Upper lobe of left lung (tissue), 4 donors: ENCODE measurements around the gene MCM9.

ENCODE experiments used
- CTCF ChIP-seq, 6 experiments: fragments of 450-650 bp in 4 of 6; fragments of 200-600 bp in 2 of 6; sonication (generic) in 2 of 6; IDR thresholded peaks; one replicate each; pipeline ENCODE4 v1.5.1; 2016 to 2019; ENCODE audit warnings: antibody characterized with exemption in 6 of 6
- EP300 ChIP-seq, 4 donors: sonication (generic); formaldehyde crosslinking; IDR thresholded peaks; one replicate each; pipeline ENCODE4 v1.5.1; 2017; ENCODE audit warnings: antibody characterized with exemption in 4 of 4, control low read depth in 2 of 4
- POLR2A ChIP-seq, 4 donors: fragments of 450-650 bp; IDR thresholded peaks; one replicate each; pipeline ENCODE4 v1.5.1; 2016 to 2017; ENCODE audit warnings: antibody characterized with exemption in 4 of 4, mild to moderate bottlenecking in 2 of 4
- POLR2AphosphoS5 ChIP-seq, 2 donors: sonication (generic); formaldehyde crosslinking; IDR thresholded peaks; one replicate each; pipeline ENCODE4 v1.5.1; 2017; ENCODE audit warnings: antibody characterized with exemption in 2 of 2

- TF ChIP-seq CTCF (IDR thresholded peaks at IDR 0.05) (no peak), POLR2A (IDR thresholded peaks at IDR 0.05) (no peak), POLR2AphosphoS5 (IDR thresholded peaks at IDR 0.05) (no peak), EP300 (IDR thresholded peaks at IDR 0.05) (no peak)
Observed at GRCh38 chr6:118876814-118877213, 58.1 kb downstream of the MCM9 start.
